Loucy (cell line): ENCODE results near the gene SLC5A12.

Experiments
- H2AFZ ChIP-seq: fragments of 200-600 bp; sonication (generic); 2 replicates; pipeline ENCODE4 v1.6.0; 2016; ENCODE audit warnings: antibody characterized with exemption, mild to moderate bottlenecking, low read length, moderate library complexity
- H3F3A ChIP-seq: fragments of 200-600 bp; 2 replicates; pipeline ENCODE4 v1.6.0; 2016; ENCODE audit warnings: antibody characterized with exemption, low read depth, mild to moderate bottlenecking
- H3K27me3 ChIP-seq: fragments of 200-600 bp; sonication (generic); 2 replicates; pipeline ENCODE4 v1.6.1; 2014; ENCODE audit warnings: low read length, mild to moderate bottlenecking; ENCODE audit not compliant: insufficient read depth, poor library complexity, severe bottlenecking
- H3K36me3 ChIP-seq: fragments of 200-600 bp; sonication (generic); 2 replicates; pipeline ENCODE4 v1.6.1; 2016; ENCODE audit warnings: low read length; ENCODE audit not compliant: insufficient read depth
- H3K4me1 ChIP-seq: fragments of 200-600 bp; sonication (generic); 2 replicates; pipeline ENCODE4 v1.5.1; 2014; ENCODE audit warnings: low read length, mild to moderate bottlenecking; ENCODE audit not compliant: insufficient read depth, poor library complexity, severe bottlenecking
- H3K4me2 ChIP-seq: fragments of 200-600 bp; sonication (generic); 2 replicates; pipeline ENCODE4 v1.6.0; 2014; ENCODE audit warnings: antibody characterized with exemption, low read length, low read depth, mild to moderate bottlenecking; ENCODE audit not compliant: poor library complexity, severe bottlenecking
- H3K4me3 ChIP-seq: fragments of 200-600 bp; sonication (generic); 2 replicates; pipeline ENCODE4 v1.5.1; 2014; ENCODE audit warnings: low read length, mild to moderate bottlenecking, mixed read lengths; ENCODE audit not compliant: poor library complexity, severe bottlenecking
- H3K79me2 ChIP-seq: fragments of 200-600 bp; sonication (generic); 2 replicates; pipeline ENCODE4 v1.6.1; 2014; ENCODE audit warnings: low read length; ENCODE audit not compliant: insufficient read depth
- H3K9ac ChIP-seq: fragments of 200-600 bp; sonication (generic); 2 replicates; pipeline ENCODE4 v1.6.0; 2014; ENCODE audit warnings: mild to moderate bottlenecking, low read depth, low read length, moderate library complexity; ENCODE audit not compliant: poor library complexity, severe bottlenecking
- H3K9me2 ChIP-seq: fragments of 200-600 bp; sonication (generic); replicated peaks from 2 replicates; pipeline ENCODE4 v1.6.1; 2016; ENCODE audit warnings: low read depth, low read length, mixed read lengths
- H3K9me3 ChIP-seq: fragments of 200-600 bp; sonication (generic); 2 replicates; pipeline ENCODE4 v1.6.1; 2014; ENCODE audit warnings: mild to moderate bottlenecking, antibody characterized with exemption, low read length, low read depth; ENCODE audit not compliant: insufficient read depth
- H4K20me1 ChIP-seq: fragments of 200-600 bp; sonication (generic); 2 replicates; pipeline ENCODE4 v1.6.0; 2014; ENCODE audit warnings: antibody characterized with exemption, low read length, mild to moderate bottlenecking; ENCODE audit not compliant: insufficient read depth, poor library complexity, severe bottlenecking
- EZH2phosphoT487 ChIP-seq: fragments of 200-600 bp; IDR thresholded peaks from 2 replicates; pipeline ENCODE4 v1.6.1; 2018; ENCODE audit warnings: antibody characterized with exemption, mild to moderate bottlenecking, moderate library complexity, borderline replicate concordance
- TF ChIP-seq, protein P1 (sequence below): fragments of 200-600 bp; sonication (generic); conservative IDR thresholded peaks from 2 replicates; pipeline ENCODE4 v1.5.1; 2014; ENCODE audit warnings: mild to moderate bottlenecking, antibody characterized with exemption, low read length

SLC5A12 gene

DNA sequence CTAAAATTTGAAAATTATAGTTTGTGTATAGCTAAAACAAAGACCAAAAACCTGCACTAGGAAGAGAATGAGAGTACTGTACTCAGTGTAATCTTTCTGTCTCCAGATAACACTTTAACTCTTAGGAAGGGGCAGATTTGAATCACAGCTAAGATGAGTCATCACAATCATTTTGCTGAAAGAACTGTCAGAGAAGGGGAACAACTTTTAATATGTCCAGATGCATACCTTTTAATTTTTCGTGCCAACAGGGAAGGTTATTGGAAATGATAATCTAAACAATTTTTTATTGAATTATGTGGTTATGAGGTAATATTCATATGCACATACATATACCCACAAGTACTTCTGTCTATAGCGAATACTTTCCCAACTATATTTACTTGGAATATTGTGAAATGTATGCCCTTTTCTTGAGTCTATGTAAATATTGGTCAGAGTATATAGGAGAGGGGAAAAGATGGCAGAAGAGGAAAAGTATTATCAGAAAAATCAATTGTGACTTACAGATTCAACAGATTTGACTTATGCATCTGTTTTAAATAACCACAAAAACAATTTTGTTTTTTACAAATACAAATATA, 98.7 kb downstream of the SLC5A12 start:
- H3F3A ChIP-seq, result no peaks in the 10 kb centered on the region
- TF ChIP-seq, protein P1, sequence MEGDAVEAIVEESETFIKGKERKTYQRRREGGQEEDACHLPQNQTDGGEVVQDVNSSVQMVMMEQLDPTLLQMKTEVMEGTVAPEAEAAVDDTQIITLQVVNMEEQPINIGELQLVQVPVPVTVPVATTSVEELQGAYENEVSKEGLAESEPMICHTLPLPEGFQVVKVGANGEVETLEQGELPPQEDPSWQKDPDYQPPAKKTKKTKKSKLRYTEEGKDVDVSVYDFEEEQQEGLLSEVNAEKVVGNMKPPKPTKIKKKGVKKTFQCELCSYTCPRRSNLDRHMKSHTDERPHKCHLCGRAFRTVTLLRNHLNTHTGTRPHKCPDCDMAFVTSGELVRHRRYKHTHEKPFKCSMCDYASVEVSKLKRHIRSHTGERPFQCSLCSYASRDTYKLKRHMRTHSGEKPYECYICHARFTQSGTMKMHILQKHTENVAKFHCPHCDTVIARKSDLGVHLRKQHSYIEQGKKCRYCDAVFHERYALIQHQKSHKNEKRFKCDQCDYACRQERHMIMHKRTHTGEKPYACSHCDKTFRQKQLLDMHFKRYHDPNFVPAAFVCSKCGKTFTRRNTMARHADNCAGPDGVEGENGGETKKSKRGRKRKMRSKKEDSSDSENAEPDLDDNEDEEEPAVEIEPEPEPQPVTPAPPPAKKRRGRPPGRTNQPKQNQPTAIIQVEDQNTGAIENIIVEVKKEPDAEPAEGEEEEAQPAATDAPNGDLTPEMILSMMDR, result no peak
- no peak for TF ChIP-seq EZH2phosphoT487
- no peak overlapping the region for H3K4me3 ChIP-seq
- H3K9ac ChIP-seq, result no peak overlapping the region
- no peak overlapping the region for H2AFZ ChIP-seq
- no peaks in the 10 kb centered on the region for H3K79me2 ChIP-seq
- H3K9me3 ChIP-seq, result no peaks in the 10 kb centered on the region
- H3K36me3 ChIP-seq, result no peaks in the 10 kb centered on the region
- no peaks in the 10 kb centered on the region for H4K20me1 ChIP-seq
- no peaks in the 10 kb centered on the region for H3K4me1 ChIP-seq
- H3K4me2 ChIP-seq, result no peak overlapping the region
- no peaks in the 10 kb centered on the region for H3K27me3 ChIP-seq
- H3K9me2 ChIP-seq, result no peaks in the 10 kb centered on the region

DNA sequence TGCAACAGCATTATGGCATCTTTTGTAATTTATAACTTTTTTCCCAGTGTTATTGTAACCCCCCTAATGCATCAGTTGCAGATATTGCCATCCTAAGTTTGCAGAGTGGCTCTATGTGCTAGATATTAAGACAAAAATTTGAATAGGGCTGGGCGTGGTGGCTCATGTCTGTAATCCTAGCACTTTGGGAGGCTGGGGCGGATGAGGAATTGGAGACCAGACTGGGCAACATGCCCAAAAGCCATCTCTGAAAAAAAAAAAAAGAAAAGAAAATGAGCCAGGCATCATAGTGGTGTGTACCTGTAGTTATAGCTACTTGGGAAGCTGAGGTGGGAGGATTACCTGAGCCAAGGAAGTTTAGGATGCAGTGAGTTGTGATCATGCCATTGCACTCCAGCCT, 99.7 kb downstream of the SLC5A12 start:
- no peaks in the 10 kb centered on the region for H3K9me3 ChIP-seq
- TF ChIP-seq EZH2phosphoT487, result no peak
- TF ChIP-seq, protein P1, result no peak
- H3K4me1 ChIP-seq, result no peaks in the 10 kb centered on the region
- H3K4me3 ChIP-seq, result no peak overlapping the region
- H3K36me3 ChIP-seq, result no peaks in the 10 kb centered on the region
- no peak overlapping the region for H3K4me2 ChIP-seq
- no peaks in the 10 kb centered on the region for H3K27me3 ChIP-seq
- no peaks in the 10 kb centered on the region for H3F3A ChIP-seq
- no peak overlapping the region for H3K9ac ChIP-seq
- no peaks in the 10 kb centered on the region for H4K20me1 ChIP-seq
- H2AFZ ChIP-seq, result no peak overlapping the region
- no peaks in the 10 kb centered on the region for H3K79me2 ChIP-seq
- H3K9me2 ChIP-seq, result no peaks in the 10 kb centered on the region

DNA sequence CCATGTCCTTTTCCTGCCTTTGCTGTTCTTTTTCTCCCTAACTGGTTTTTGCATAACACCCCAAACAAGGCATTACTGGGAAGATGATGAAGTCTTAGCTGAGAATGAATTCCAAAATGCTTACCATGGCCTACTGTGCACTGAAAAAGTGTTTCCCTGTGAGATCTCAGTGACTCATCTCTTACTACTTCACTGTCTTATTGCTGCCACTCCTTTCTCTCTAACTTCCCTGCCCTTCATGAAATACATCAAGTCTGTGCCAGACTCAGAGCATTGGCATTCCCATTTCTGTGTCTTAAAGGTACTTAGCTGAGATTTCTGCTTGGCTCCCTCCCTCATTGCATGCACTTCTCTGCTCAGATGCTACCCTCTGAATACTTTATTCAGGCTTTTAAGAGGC, 100.7 kb downstream of the SLC5A12 start:
- TF ChIP-seq EZH2phosphoT487, result no peak
- TF ChIP-seq, protein P1, result no peak
- no peaks in the 10 kb centered on the region for H3K4me1 ChIP-seq
- no peaks in the 10 kb centered on the region for H3K79me2 ChIP-seq
- H3K36me3 ChIP-seq, result no peaks in the 10 kb centered on the region
- no peak overlapping the region for H3K4me3 ChIP-seq
- no peaks in the 10 kb centered on the region for H3F3A ChIP-seq
- H4K20me1 ChIP-seq, result no peaks in the 10 kb centered on the region
- H3K9ac ChIP-seq, result no peak overlapping the region
- no peaks in the 10 kb centered on the region for H3K9me2 ChIP-seq
- H3K27me3 ChIP-seq, result no peaks in the 10 kb centered on the region
- H3K9me3 ChIP-seq, result no peaks in the 10 kb centered on the region
- no peak overlapping the region for H3K4me2 ChIP-seq
- H2AFZ ChIP-seq, result no peak overlapping the region
